Hypothalamus (tissue), 51 donors: ENCODE data around the gene SPDYE9.
"Not testable (repeated sequence)": the region's sequence is repeated elsewhere in the genome, so short reads cannot be mapped to it uniquely, and the experiment has no call there.

Experiments used
- DNase-seq, 51 donors: peaks; one replicate each; lab custom pipeline; 2025; lab: John Stamatoyannopoulos, UW

SPDYE9 gene

GRCh38 chr7:73085938-73086337 is at the start of gene SPDYE9:
SPDYE9 (minus strand) TSS chr7:73086038; CDS start chr7:73084238, 1,800 bp downstream.
- DNase-seq: not testable (repeated sequence)

DNA sequence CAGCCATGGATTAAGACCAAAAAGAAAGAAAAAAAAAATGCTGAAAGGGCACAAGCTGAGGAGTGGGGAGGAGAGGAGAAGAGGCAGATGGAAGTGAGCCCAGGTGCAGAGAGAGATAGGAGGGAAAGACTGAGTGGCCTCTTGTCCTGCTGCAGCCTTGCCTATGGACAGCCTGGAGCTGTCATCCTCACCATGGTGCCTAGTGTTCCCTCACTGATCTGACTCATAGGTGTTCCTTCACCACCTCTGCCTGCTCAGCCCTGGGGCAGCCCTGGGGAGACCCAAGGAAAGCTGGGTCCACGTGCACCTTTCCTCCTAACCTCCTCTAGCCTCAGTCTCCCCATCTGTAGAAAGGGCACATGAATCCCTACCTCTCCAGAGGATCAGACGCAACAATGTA is 49.0 kb upstream of the SPDYE9 start:
- not testable (repeated sequence) for DNase-seq

DNA sequence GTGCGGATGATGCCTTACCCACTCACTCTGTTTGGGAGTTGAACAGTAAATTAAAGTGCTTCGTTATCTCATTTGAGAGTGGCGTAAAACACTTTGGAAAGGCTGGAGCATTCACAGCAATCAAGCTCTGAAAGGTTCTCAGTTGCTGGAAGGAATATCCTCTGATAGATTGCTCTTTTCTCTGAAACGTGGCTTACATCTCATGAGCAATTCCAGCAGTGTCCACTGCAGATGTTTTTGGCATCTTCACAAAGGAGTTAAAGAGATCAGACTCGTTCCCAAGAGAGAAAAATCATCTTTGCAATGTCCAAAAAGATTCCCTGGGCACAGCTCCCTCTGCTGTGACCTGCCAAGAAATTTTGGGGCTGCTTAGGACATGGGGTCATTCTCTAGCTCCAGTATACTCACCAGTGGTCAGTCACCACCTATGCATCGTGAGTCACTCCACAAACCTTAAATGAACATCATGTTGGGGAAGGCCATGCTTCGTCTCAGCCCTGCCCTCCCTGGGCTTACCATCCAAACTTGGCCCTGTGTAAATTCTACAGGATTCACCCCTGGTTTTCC is 46.9 kb upstream of the SPDYE9 start:
- DNase-seq: not testable (repeated sequence)

GRCh38 chr7:73130612-73131011 is 44.8 kb upstream of the SPDYE9 start:
- not testable (repeated sequence) for DNase-seq

GRCh38 chr7:73124126-73124525 is 38.3 kb upstream of the SPDYE9 start:
- DNase-seq: not testable (repeated sequence)

DNA sequence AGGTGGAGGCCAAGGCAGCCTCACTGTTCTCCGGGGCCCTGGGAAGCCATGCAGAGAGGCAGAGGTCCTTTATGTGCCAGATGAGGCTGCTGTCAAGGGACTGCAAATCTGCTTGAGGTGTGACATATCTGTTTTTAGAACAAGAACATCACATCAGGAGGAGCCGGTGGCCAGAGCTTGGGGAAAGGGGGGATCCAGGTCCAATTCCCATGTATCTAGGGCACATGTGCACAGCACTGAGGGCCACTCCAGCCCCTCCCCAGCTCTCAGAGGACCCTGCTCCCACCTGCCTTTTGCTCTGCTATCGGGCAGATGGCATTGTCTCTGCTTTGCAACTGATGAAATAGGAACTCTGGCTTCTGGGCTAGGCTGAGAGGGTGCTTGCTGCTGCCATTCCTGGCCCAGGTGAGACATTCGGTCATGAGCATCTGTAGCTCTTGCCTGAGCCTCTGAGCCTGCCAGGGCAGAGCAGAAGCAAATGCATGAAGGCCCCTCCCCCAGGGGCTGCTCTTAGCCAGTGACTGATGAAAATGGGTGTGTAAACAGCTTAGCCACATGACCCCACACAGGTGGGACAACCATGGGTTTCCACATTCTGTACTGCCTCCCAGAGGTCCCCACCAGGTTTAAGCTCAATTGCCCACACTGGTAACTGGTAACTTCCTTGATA is 37.1 kb upstream of the SPDYE9 start:
- DNase-seq: not testable (repeated sequence)

GRCh38 chr7:73118155-73118554 is 32.3 kb upstream of the SPDYE9 start:
- DNase-seq: not testable (repeated sequence)

GRCh38 chr7:73057811-73058210 is 28.0 kb downstream of the SPDYE9 start, which contains the start of gene SPDYE11:
SPDYE11 (minus strand) TSS chr7:73057911; CDS start chr7:73056111, 1,800 bp downstream.
- not testable (repeated sequence) for DNase-seq

DNA sequence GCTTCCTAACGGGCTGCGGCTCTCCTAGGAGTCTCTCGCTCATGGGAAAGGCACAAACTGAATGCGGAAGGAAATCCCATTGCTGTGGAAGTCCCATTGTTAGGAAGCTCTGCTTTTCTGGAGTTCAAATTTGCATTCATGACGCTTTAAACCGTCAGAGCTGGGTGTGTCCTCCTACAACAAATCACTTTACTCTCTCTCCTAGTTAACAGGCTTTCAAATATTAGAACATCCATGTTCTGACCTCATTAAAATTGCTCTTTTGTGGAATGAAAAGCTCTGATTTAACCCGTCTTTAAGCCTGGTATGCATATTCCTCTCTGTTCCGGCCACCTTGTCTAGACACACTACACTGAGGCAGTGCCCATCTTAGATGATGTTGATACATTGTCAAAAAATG is 56.2 kb downstream of the SPDYE9 start, which contains the start of gene SPDYE8:
Gene SPDYE8 (minus strand): TSS at position 101 of the 400 bp plus-strand sequence. CDS start 1,800 bp downstream, outside the sequence.
- DNase-seq: not testable (repeated sequence)
